ENCODE results near the gene TXNIP.

DNA sequence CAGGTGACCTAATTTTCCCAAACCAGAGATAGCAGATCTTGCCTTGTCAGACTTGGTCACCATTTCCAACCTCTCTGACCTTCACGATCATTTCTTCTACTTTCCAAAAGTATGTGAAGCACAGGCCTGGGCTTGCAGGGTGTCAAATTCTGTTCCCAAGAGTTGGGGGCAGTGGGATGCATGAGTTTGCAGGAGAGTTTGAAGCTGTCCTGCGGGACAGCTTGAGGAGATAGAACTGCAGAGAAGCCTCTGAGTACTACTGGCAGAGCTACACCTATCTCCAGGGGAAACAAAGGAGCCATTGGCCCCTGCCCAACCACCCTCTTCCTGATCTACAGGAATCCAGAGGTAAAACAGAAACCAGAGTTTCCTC is 11.3 kb downstream of the TXNIP start:
- TF ChIP-seq CTCF (IDR thresholded peaks at IDR 0.05; ENCODE audit: low read depth, low read length): no peak
- no peak for TF ChIP-seq EZH2phosphoT487 (IDR thresholded peaks at IDR 0.05; ENCODE audit: low read depth)

Data from OCI-LY3 (cell line).